ENCODE results near the gene UBR4. TPM values are rescaled to one million over a fixed set of nuclear protein-coding genes. Genes with fewer than 3 reads are reported as not detected.
A peak's percentile ranks its signal among the peaks of the same experiment; 100 is the strongest.

Gene UBR4
- total RNA-seq, 1 experiment from 2014 or later = 131 TPM

- peaks cover 0 to 15% (median 11%) of the 10 kb centered on the region in 3 experiments; a peak in 6 of 7 replicates for H3K36me3 Mint-ChIP-seq (ENCODE audit: insufficient read depth in 1 of 3, low read depth in 3 of 3)
Observed at GRCh38 chr1:19209439-19209989, 552 bp downstream of the UBR4 start.

More at GRCh38 chr1:19209439-19209989, 552 bp downstream of the UBR4 start:
- no peak overlapping the region for H3K23ac ChIP-seq (ENCODE audit: insufficient read length, low read depth, low read length)
- H3K27ac Mint-ChIP-seq = peak overlapping the region; percentile 84 to 98 (median 97)
- H3K18ac ChIP-seq (ENCODE audit: insufficient read length, low read depth, low read length) = peak overlapping the region; percentile 97
- H2AFZ ChIP-seq (ENCODE audit: low read length) = no peak overlapping the region
- H3K9ac ChIP-seq (ENCODE audit: extremely low read depth, insufficient read length, low read length) = peak overlapping the region; percentile 92
- no peak overlapping the region for H4K8ac ChIP-seq (replicated peaks; ENCODE audit: insufficient read length, low read depth, low read length)
- peak overlapping the region; percentile 71 for H2BK120ac ChIP-seq (ENCODE audit: low read depth, low read length, poor library complexity, severe bottlenecking)
- H3K56ac ChIP-seq (ENCODE audit: insufficient read length, low read depth, low read length) = peak overlapping the region; percentile 57
- peaks cover 27 to 28% of the 10 kb centered on the region in 2 experiments for H3K4me1 Mint-ChIP-seq
- peak overlapping the region; percentile 15 for H3K27ac ChIP-seq (ENCODE audit: insufficient read length, low read depth, low read length)
- DNase-seq = no peak
- no peak for TF ChIP-seq CTCF (conservative IDR thresholded peaks at IDR 0.05)
- no peak overlapping the region for H2AK5ac ChIP-seq (ENCODE audit: insufficient read length, low read length)
- H3K23me2 ChIP-seq (ENCODE audit: insufficient read length, low read depth, low read length, poor library complexity, severe bottlenecking) = peaks cover 11% of the 10 kb centered on the region
- H4K5ac ChIP-seq (ENCODE audit: insufficient read length, low read depth, low read length) = peak overlapping the region; percentile 46
- H4K20me1 ChIP-seq (ENCODE audit: control insufficient read depth, insufficient read depth, insufficient read length) = no peaks in the 10 kb centered on the region
- H3K27me3 Mint-ChIP-seq (ENCODE audit: low read depth) = no peaks in the 10 kb centered on the region
- H2BK12ac ChIP-seq (ENCODE audit: insufficient read length, low read depth, low read length) = no peak overlapping the region
- H4K91ac ChIP-seq (ENCODE audit: insufficient read length, low read depth, low read length) = no peak overlapping the region
- no peaks in the 10 kb centered on the region; the same call in 1 of the 2 replicates for H3K4me1 ChIP-seq (ENCODE audit: insufficient read depth, low read length)
- H3K4me3 Mint-ChIP-seq = peak overlapping the region; percentile 82 to 90
- no peaks in the 10 kb centered on the region for H3K9me3 ChIP-seq (ENCODE audit: control insufficient read depth, low read depth, low read length)
- H3K14ac ChIP-seq (ENCODE audit: insufficient read depth, low read length) = peak overlapping the region; percentile 94
- no CpG with 5 or more reads among the region's 28 CpGs for WGBS (ENCODE audit: extremely low coverage, insufficient read length, low lambda C conversion rate)
- H2BK20ac ChIP-seq (ENCODE audit: low read depth, low read length, poor library complexity, severe bottlenecking) = no peak overlapping the region
- no peaks in the 10 kb centered on the region for H3K27me3 ChIP-seq (ENCODE audit: insufficient read depth, low read length)
- H3K4me2 ChIP-seq (ENCODE audit: insufficient read depth, insufficient read length, low read length) = peak overlapping the region; percentile 99
- peaks cover 49% of the 10 kb centered on the region for H3K79me2 ChIP-seq (ENCODE audit: insufficient read depth, low read length)
- H3T11ph ChIP-seq (ENCODE audit: low read length) = no peak overlapping the region
- no peak overlapping the region for H2BK5ac ChIP-seq (ENCODE audit: insufficient read length, low read length)
- H2BK15ac ChIP-seq (ENCODE audit: low read depth, low read length) = no peak overlapping the region
- no peaks in the 10 kb centered on the region for H3K9me3 Mint-ChIP-seq
- no peak overlapping the region; the same call in 1 of the 2 replicates for H3K4ac ChIP-seq (ENCODE audit: low read depth, low read length)
- peaks cover 10% of the 10 kb centered on the region for H3K79me1 ChIP-seq (ENCODE audit: insufficient read depth, low read depth, low read length, poor library complexity, severe bottlenecking)
